H1 (cell line): ENCODE results near the gene RBM47. TPM values are rescaled to one million over a fixed set of nuclear protein-coding genes. Genes with fewer than 3 reads are reported as not detected.

Experiments used
- CTCF ChIA-PET: fragments of 300-600 bp; sonication (Branson Sonifier 250); formaldehyde crosslinking; loops from one replicate; lab custom pipeline; 2021; ENCODE audit not compliant: partially characterized antibody; lab: Charles Lee
- POLR2A ChIA-PET: fragments of 300-600 bp; sonication (Branson Sonifier 250); formaldehyde crosslinking; loops from one replicate; lab custom pipeline; 2021; ENCODE audit warnings: inconsistent platforms; ENCODE audit not compliant: partially characterized antibody; lab: Charles Lee
- DNase-seq, 2 experiments: peaks; one replicate each; pipeline versions ENCODE4 v3.0.0 to v3.0.0-alpha.2; 2010 to 2022; ENCODE audit warnings: low spot score in 2 of 2, low read depth in 1 of 2, mixed read lengths in 1 of 2
- FAIRE-seq: peaks from 2 replicates; lab custom pipeline; 2011; peaks lifted over from hg19 to GRCh38; lab: Jason Lieb, UNC
- H2AFZ ChIP-seq: 2 replicates; pipeline ENCODE4 v1.8.1; 2012; ENCODE audit warnings: low read length, inconsistent platforms
- H2AK5ac ChIP-seq: 2 replicates; pipeline ENCODE4 v1.6.1; 2013; ENCODE audit warnings: low read depth, low read length
- H2BK120ac ChIP-seq: replicated peaks from 2 replicates; pipeline ENCODE3; 2013; ENCODE audit warnings: low read depth, low read length, inconsistent platforms
- H2BK12ac ChIP-seq: 2 replicates; pipeline ENCODE4 v1.6.1; 2013; ENCODE audit warnings: low read depth, low read length
- H2BK15ac ChIP-seq: 2 replicates; pipeline ENCODE4 v1.6.1; 2013; ENCODE audit warnings: low read length
- H2BK20ac ChIP-seq: 2 replicates; pipeline ENCODE4 v1.6.1; 2013; ENCODE audit warnings: low read length
- H2BK5ac ChIP-seq: 2 replicates; pipeline ENCODE4 v1.6.1; 2013; ENCODE audit warnings: low read depth, low read length
- H3K14ac ChIP-seq: 2 replicates; pipeline ENCODE4 v1.6.1; 2013; ENCODE audit warnings: inconsistent platforms; ENCODE audit not compliant: insufficient read length
- H3K18ac ChIP-seq: 2 replicates; pipeline ENCODE4 v1.6.1; 2013; ENCODE audit warnings: low read length; ENCODE audit errors: extremely low read depth
- H3K23ac ChIP-seq: 2 replicates; pipeline ENCODE4 v1.6.1; 2013; ENCODE audit warnings: inconsistent platforms; ENCODE audit not compliant: insufficient read length
- H3K23me2 ChIP-seq: 2 replicates; pipeline ENCODE4 v1.6.1; 2013; ENCODE audit warnings: low read depth, low read length
- H3K27ac ChIP-seq: 2 replicates; pipeline ENCODE4 v1.6.1; 2011; ENCODE audit warnings: low read depth, low read length, inconsistent platforms
- H3K27me3 ChIP-seq, 4 experiments: replicated peaks in 1 of 4; 1 replicate in 1 of 4; 2 replicates in 3 of 4; pipeline versions ENCODE4 v1.6.1 to v1.8.1; 2011 to 2013; ENCODE audit warnings: low read length in 3 of 4, mild to moderate bottlenecking in 3 of 4, inconsistent platforms in 2 of 4, mixed read lengths in 2 of 4, moderate library complexity in 1 of 4; ENCODE audit not compliant: control insufficient read depth in 3 of 4, insufficient read depth in 3 of 4; ENCODE audit errors: extremely low read depth in 1 of 4
- H3K36me3 ChIP-seq, 4 experiments: 2 replicates each; pipeline versions ENCODE4 v1.6.1 to v1.8.1; 2011 to 2013; ENCODE audit warnings: mild to moderate bottlenecking in 4 of 4, low read length in 3 of 4, moderate library complexity in 2 of 4, control low read depth in 1 of 4, inconsistent platforms in 1 of 4; ENCODE audit not compliant: insufficient read depth in 4 of 4, control insufficient read depth in 2 of 4
- H3K4ac ChIP-seq: replicated peaks from 2 replicates; pipeline ENCODE3; 2013; ENCODE audit warnings: low read length, low read depth, mixed read lengths, inconsistent platforms; ENCODE audit not compliant: insufficient read length
- H3K4me1 ChIP-seq, 4 experiments: replicated peaks in 1 of 4; 1 replicate in 1 of 4; 2 replicates in 3 of 4; pipeline versions ENCODE4 v1.6.1 to v1.8.1; 2011 to 2013; ENCODE audit warnings: low read length in 3 of 4, inconsistent platforms in 2 of 4, mixed read lengths in 1 of 4; ENCODE audit not compliant: insufficient read depth in 4 of 4, control insufficient read depth in 3 of 4
- H3K4me2 ChIP-seq, 2 experiments: 2 replicates each; pipeline versions ENCODE4 v1.6.1 to v1.8.1; 2011 to 2013; ENCODE audit warnings: low read depth in 2 of 2, low read length in 2 of 2, control low read depth in 1 of 2, inconsistent platforms in 1 of 2, mild to moderate bottlenecking in 1 of 2; ENCODE audit not compliant: insufficient read depth in 1 of 2
- H3K4me3 ChIP-seq, 4 experiments: fragments of 200-600, 300-600 bp in 1 of 4; sonication (generic), shearing (Covaris generic), sonication (Bioruptor Twin) in 1 of 4; 2 replicates each; pipeline versions ENCODE4 v1.5.1 to v1.8.1; 2011 to 2016; ENCODE audit warnings: low read length in 4 of 4, low read depth in 3 of 4, control low read depth in 2 of 4, inconsistent platforms in 2 of 4, mild to moderate bottlenecking in 2 of 4, mixed read lengths in 1 of 4, moderate library complexity in 1 of 4; ENCODE audit not compliant: insufficient read depth in 2 of 4; ENCODE audit errors: extremely low read depth in 1 of 4
- H3K56ac ChIP-seq: replicated peaks from 2 replicates; pipeline ENCODE3; 2013; ENCODE audit warnings: low read depth, mild to moderate bottlenecking, mixed read lengths, low read length, inconsistent platforms; ENCODE audit not compliant: insufficient read length
- H3K79me1 ChIP-seq: 2 replicates; pipeline ENCODE4 v1.6.1; 2013; ENCODE audit warnings: low read depth, low read length, control low read depth
- H3K79me2 ChIP-seq, 2 experiments: 2 replicates each; pipeline versions ENCODE4 v1.6.1 to v1.8.1; 2012 to 2013; ENCODE audit warnings: low read length in 2 of 2, mild to moderate bottlenecking in 2 of 2, inconsistent platforms in 1 of 2; ENCODE audit not compliant: insufficient read depth in 2 of 2, control insufficient read depth in 1 of 2
- H3K9ac ChIP-seq, 4 experiments: replicated peaks in 1 of 4; 1 replicate in 1 of 4; 2 replicates in 3 of 4; pipeline versions ENCODE4 v1.6.1 to v1.8.1; 2011 to 2013; ENCODE audit warnings: low read depth in 3 of 4, low read length in 3 of 4, control low read depth in 2 of 4, mild to moderate bottlenecking in 2 of 4, moderate library complexity in 2 of 4, inconsistent platforms in 1 of 4; ENCODE audit errors: extremely low read depth in 1 of 4
- H3K9me3 ChIP-seq, 2 experiments: 2 replicates each; pipeline versions ENCODE4 v1.6.1 to v1.8.1; 2012 to 2013; ENCODE audit warnings: mild to moderate bottlenecking in 2 of 2, moderate library complexity in 2 of 2, control low read depth in 1 of 2, inconsistent platforms in 1 of 2, low read depth in 1 of 2, low read length in 1 of 2, mixed read lengths in 1 of 2; ENCODE audit not compliant: insufficient read depth in 2 of 2
- H4K20me1 ChIP-seq, 2 experiments: replicated peaks in 1 of 2; 2 replicates each; pipeline versions ENCODE3 to v1.8.1; 2011 to 2013; ENCODE audit warnings: inconsistent platforms in 2 of 2, low read length in 2 of 2, mild to moderate bottlenecking in 1 of 2; ENCODE audit not compliant: insufficient read depth in 2 of 2, control insufficient read depth in 1 of 2
- H4K5ac ChIP-seq: 2 replicates; pipeline ENCODE4 v1.6.1; 2013; ENCODE audit warnings: low read length, low read depth, mixed read lengths, inconsistent platforms; ENCODE audit not compliant: insufficient read length
- H4K8ac ChIP-seq: 2 replicates; pipeline ENCODE4 v1.8.0; 2013; ENCODE audit warnings: mild to moderate bottlenecking, moderate library complexity, low read length, inconsistent platforms; ENCODE audit not compliant: insufficient read depth; ENCODE audit errors: extremely low read depth
- H4K91ac ChIP-seq: replicated peaks from 2 replicates; pipeline ENCODE3; 2013; ENCODE audit warnings: low read length, mixed read lengths, inconsistent platforms; ENCODE audit not compliant: insufficient read length
- E2F6 ChIP-seq: IDR thresholded peaks from 2 replicates; pipeline ENCODE4 v1.6.1; 2012; ENCODE audit warnings: inconsistent platforms
- EGR1 ChIP-seq: IDR thresholded peaks from 2 replicates; pipeline ENCODE4 v1.6.1; 2011; ENCODE audit warnings: low read depth, low read length, borderline replicate concordance
- GABPA ChIP-seq: IDR thresholded peaks from 2 replicates; pipeline ENCODE4 v1.6.1; 2011; ENCODE audit warnings: mild to moderate bottlenecking, low read length, moderate library complexity, borderline replicate concordance; ENCODE audit not compliant: insufficient read depth
- HDAC6 ChIP-seq: IDR thresholded peaks from one replicate; pipeline ENCODE4 v1.7.1; 2012; ENCODE audit warnings: low read depth, mild to moderate bottlenecking, inconsistent platforms, low read length, moderate library complexity
- MAFK ChIP-seq: IDR thresholded peaks from 2 replicates; pipeline ENCODE4 v1.6.1; 2012; ENCODE audit warnings: low read depth, mild to moderate bottlenecking, improper control_type of control experiment, low read length
- POLR2A ChIP-seq, 2 experiments: IDR thresholded peaks; 1 replicate in 1 of 2; 2 replicates in 1 of 2; pipeline ENCODE4 v1.6.1; 2011; ENCODE audit warnings: low read depth in 2 of 2, low read length in 2 of 2, mild to moderate bottlenecking in 2 of 2; ENCODE audit errors: control extremely low read depth in 1 of 2
- SP2 ChIP-seq: IDR thresholded peaks from 2 replicates; pipeline ENCODE4 v1.6.1; 2012; ENCODE audit warnings: mild to moderate bottlenecking, low read length, inconsistent platforms
- SP4 ChIP-seq: IDR thresholded peaks from 2 replicates; pipeline ENCODE4 v1.6.1; 2012; ENCODE audit warnings: low read length, inconsistent platforms
- TAF1 ChIP-seq: IDR thresholded peaks from 2 replicates; pipeline ENCODE4 v1.6.1; 2011; ENCODE audit warnings: mild to moderate bottlenecking, low read depth, low read length
- polyA plus RNA-seq, 7 experiments: library from polyadenylated mRNA; depleted of rRNA in 3 of 7; stranded (reverse) in 5 of 7; unstranded in 2 of 7; fragments of >200 nt in 5 of 7; fragments of 200-250 nt in 2 of 7; gene quantifications; 1 replicate in 5 of 7; 2 replicates in 1 of 7; 4 replicates in 1 of 7; pipeline versions ENCODE4 v1.2.1 to v1.2.3, GENCODE V29; 2011 to 2013; ENCODE audit warnings: missing spikeins in 2 of 7, mixed read lengths in 2 of 7
- total RNA-seq: library from RNA; stranded (reverse); fragmentation: NEBNext Ultra II Directional; extraction: Animal tissue kit (Norgen Biotek cat#: 25700); gene quantifications from 2 replicates; pipeline ENCODE4 v1.2.1, GENCODE V29; 2021
- TF ChIP-seq, protein P1 (sequence below): IDR thresholded peaks from 2 replicates; pipeline ENCODE4 v1.6.1; 2012; ENCODE audit warnings: inconsistent platforms

Gene RBM47
- total and polyA plus RNA-seq, 2 of the 8 experiments (the other 6 are each of a cell fraction or from before 2014, with no cell fraction given), result 42.8 to 78.9 TPM

DNA sequence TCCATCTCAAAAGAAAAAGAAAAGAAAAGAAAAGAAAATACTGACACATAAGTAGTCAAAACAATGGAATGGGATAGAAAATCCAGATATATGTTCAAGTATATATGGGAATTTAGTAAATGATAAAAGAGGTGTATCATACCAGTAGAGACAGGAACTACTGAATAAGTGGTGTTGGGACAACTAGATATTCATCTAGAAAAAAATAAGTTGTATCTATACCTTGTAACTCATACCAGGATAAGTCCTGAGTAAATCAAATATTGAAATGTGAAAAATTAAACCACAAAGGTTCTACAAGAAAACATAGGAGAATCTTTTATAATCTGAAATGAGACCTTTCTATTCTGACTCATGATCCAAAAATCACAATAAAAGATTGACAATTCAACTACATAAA, 58.5 kb downstream of the RBM47 start:
- H4K8ac ChIP-seq, result no peak overlapping the region

More for the DNA sequence above, 58.5 kb downstream of the RBM47 start:
- no peak overlapping the region for H3K56ac ChIP-seq
- no peak overlapping the region for H2AK5ac ChIP-seq
- no peak overlapping the region for H2AFZ ChIP-seq
- no peak overlapping the region for H3K14ac ChIP-seq
- TF ChIP-seq HDAC6 (no peak), MAFK (no peak), EGR1 (no peak), SP4 (no peak), SP2 (no peak), E2F6 (no peak), GABPA (no peak), TAF1 (no peak), POLR2A (IDR thresholded peaks at IDR 0.05; ENCODE audit: control extremely low read depth in 1 of 2, low read depth in 2 of 2, low read length in 2 of 2) (no peak)
- TF ChIP-seq, protein P1, sequence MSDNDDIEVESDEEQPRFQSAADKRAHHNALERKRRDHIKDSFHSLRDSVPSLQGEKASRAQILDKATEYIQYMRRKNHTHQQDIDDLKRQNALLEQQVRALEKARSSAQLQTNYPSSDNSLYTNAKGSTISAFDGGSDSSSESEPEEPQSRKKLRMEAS, result no peak
- H3K23me2 ChIP-seq, result no peaks in the 10 kb centered on the region
- no peak overlapping the region for H2BK20ac ChIP-seq
- H3K9me3 ChIP-seq, result peaks cover 3 to 4% of the 10 kb centered on the region in 2 experiments; a peak in 2 of 4 replicates
- no peak overlapping the region for H3K4me3 ChIP-seq
- ChIA-PET POLR2A (no interaction called here), CTCF (no interaction called here)
- H3K4me2 ChIP-seq, result no peak overlapping the region
- no peak overlapping the region for H3K27ac ChIP-seq
- no peak overlapping the region for H3K23ac ChIP-seq
- DNase-seq, result no peak
- no peaks in the 10 kb centered on the region for H3K27me3 ChIP-seq
- H3K4me1 ChIP-seq, result peaks cover 0 to 4% (median 1%) of the 10 kb centered on the region in 4 experiments; a peak in 2 of 7 replicates
- H3K79me1 ChIP-seq, result no peaks in the 10 kb centered on the region
- no peak overlapping the region for H2BK5ac ChIP-seq
- no peaks in the 10 kb centered on the region for H4K20me1 ChIP-seq
- peaks cover 0 to 68% of the 10 kb centered on the region in 2 experiments; a peak in 2 of 4 replicates for H3K79me2 ChIP-seq
- no peak overlapping the region for H2BK120ac ChIP-seq
- peaks cover 0 to 4% (median 0%) of the 10 kb centered on the region in 4 experiments; a peak in 3 of 8 replicates for H3K36me3 ChIP-seq
- H3K18ac ChIP-seq, result no peak overlapping the region
- H3K9ac ChIP-seq, result no peak overlapping the region
- no peak overlapping the region for H4K5ac ChIP-seq
- H4K91ac ChIP-seq, result no peak overlapping the region
- H2BK12ac ChIP-seq, result no peak overlapping the region
- FAIRE-seq, result no peak
- H2BK15ac ChIP-seq, result no peak overlapping the region
- no peak overlapping the region for H3K4ac ChIP-seq
